ENCODE results near the gene NRM. TPM values are rescaled to one million over a fixed set of nuclear protein-coding genes. Genes with fewer than 3 reads are reported as not detected.

NRM gene
- total and polyA plus RNA-seq, 2 of the 13 experiments (the other 11 are each of a cell fraction or from before 2014, with no cell fraction given): 12.5 to 16.0 TPM

- peak; percentile 99 for TF ChIP-seq E2F5 (CRISPR knock-in tag; conservative IDR thresholded peaks at IDR 0.05)
- no peak for TF ChIP-seq MZF1 (CRISPR knock-in tag; IDR thresholded peaks at IDR 0.05; ENCODE audit: borderline replicate concordance)
- peak; percentile 16; the same call in 1 of the 2 replicates for TF ChIP-seq NR2F6 (IDR thresholded peaks at IDR 0.05)
- TF ChIP-seq NR2F6 (CRISPR knock-in tag; IDR thresholded peaks at IDR 0.05): peak; percentile 79; the same call in 1 of the 2 replicates
- TF ChIP-seq PRDM15 (CRISPR knock-in tag; IDR thresholded peaks at IDR 0.05): no peak
- TF ChIP-seq AHDC1 (CRISPR knock-in tag; IDR thresholded peaks at IDR 0.05; ENCODE audit: borderline replicate concordance): no peak
- peak; percentile 88 for TF ChIP-seq FOXO1 (CRISPR knock-in tag; IDR thresholded peaks at IDR 0.05)
- TF ChIP-seq TEF (CRISPR knock-in tag; IDR thresholded peaks at IDR 0.05): no peak; the same call in 1 of the 2 replicates
- no peak for TF ChIP-seq ZNF432 (CRISPR knock-in tag; IDR thresholded peaks at IDR 0.05; ENCODE audit: borderline replicate concordance)
- no peak; the same call in 1 of the 2 replicates for TF ChIP-seq KLF13 (CRISPR knock-in tag; IDR thresholded peaks at IDR 0.05)
- peak; percentile 29; the same call in 1 of the 2 replicates for TF ChIP-seq RCOR2 (CRISPR knock-in tag; IDR thresholded peaks at IDR 0.05)
- peak; percentile 98 for TF ChIP-seq DR1 (CRISPR knock-in tag; IDR thresholded peaks at IDR 0.05)
These were observed 26.5 kb upstream of the NRM start, which contains the start of gene MDC1 (continued) for GRCh38 chr6:30717129-30717844.

All from HepG2 (cell line).